NCI-H345 treated with DMSO at 0.1 percent for 48 hours (cell line): ENCODE data around the gene CCT6A.
"Not testable (repeated sequence)": the region's sequence is repeated elsewhere in the genome, so short reads cannot be mapped to it uniquely, and the experiment has no call there.

Experiments used
- DNase-seq: peaks from one replicate; lab custom pipeline; 2025; ENCODE audit not compliant: unreplicated experiment; lab: John Stamatoyannopoulos, UW

Gene CCT6A

GRCh38 chr7:56051339-56052191 lies at the start of gene CCT6A, which contains the start of gene PSPH:
TSS of gene CCT6A (plus strand) at chr7:56051765. CDS start at chr7:56051849, 84 bp downstream.
TSS of gene PSPH (minus strand) at chr7:56051444. CDS start at chr7:56021212, 30,232 bp downstream.
- peak; percentile 96 for DNase-seq

GRCh38 chr7:56003749-56004148 lies 47.8 kb upstream of the CCT6A start:
- DNase-seq = no peak

GRCh38 chr7:56007167-56007652 lies 44.4 kb upstream of the CCT6A start:
- DNase-seq = no peak

GRCh38 chr7:56007891-56008290 lies 43.7 kb upstream of the CCT6A start:
- DNase-seq = no peak

GRCh38 chr7:56009695-56010094 lies 41.9 kb upstream of the CCT6A start:
- DNase-seq = peak; percentile 90

GRCh38 chr7:56017015-56017414 lies 34.5 kb upstream of the CCT6A start:
- DNase-seq = not testable (repeated sequence)

- no peak for DNase-seq
Measured at GRCh38 chr7:56019501-56019900, 32.1 kb upstream of the CCT6A start.

- no peak for DNase-seq
Measured at GRCh38 chr7:56023500-56023899, 28.1 kb upstream of the CCT6A start.

- no peak for DNase-seq
Measured at GRCh38 chr7:56026538-56026937, 25.0 kb upstream of the CCT6A start.

GRCh38 chr7:56028942-56029630 lies 22.5 kb upstream of the CCT6A start:
- DNase-seq = no peak

GRCh38 chr7:56030340-56030739 lies 21.2 kb upstream of the CCT6A start:
- DNase-seq = no peak

GRCh38 chr7:56031556-56031955 lies 20.0 kb upstream of the CCT6A start:
- not testable (repeated sequence) for DNase-seq

- not testable (repeated sequence) for DNase-seq
Measured at GRCh38 chr7:56032578-56032977, 19.0 kb upstream of the CCT6A start.

- peak; percentile 85 for DNase-seq
Measured at GRCh38 chr7:56033671-56034432, 17.7 kb upstream of the CCT6A start.

GRCh38 chr7:56040730-56041129 lies 10.8 kb upstream of the CCT6A start:
- DNase-seq = no peak

- DNase-seq = not testable (repeated sequence)
Measured at GRCh38 chr7:56045758-56046157, 5.8 kb upstream of the CCT6A start.

GRCh38 chr7:56046721-56047445 lies 4.7 kb upstream of the CCT6A start:
- no peak for DNase-seq

- not testable (repeated sequence) for DNase-seq
Measured at GRCh38 chr7:56047446-56048116, 4.0 kb upstream of the CCT6A start.

GRCh38 chr7:56048245-56048644 lies 3.3 kb upstream of the CCT6A start:
- DNase-seq = no peak

- DNase-seq = peak; percentile 17
Measured at GRCh38 chr7:56048763-56049162, 2.8 kb upstream of the CCT6A start.
